Activated CD4-positive, CD25-positive, alpha-beta regulatory T cell (primary cell): Measurements from ENCODE around the gene EFCAB6.

Experiments
- DNase-seq, 4 experiments: peaks; one replicate each; lab custom pipeline; 2025; lab: John Stamatoyannopoulos, UW

The EFCAB6 gene

DNA sequence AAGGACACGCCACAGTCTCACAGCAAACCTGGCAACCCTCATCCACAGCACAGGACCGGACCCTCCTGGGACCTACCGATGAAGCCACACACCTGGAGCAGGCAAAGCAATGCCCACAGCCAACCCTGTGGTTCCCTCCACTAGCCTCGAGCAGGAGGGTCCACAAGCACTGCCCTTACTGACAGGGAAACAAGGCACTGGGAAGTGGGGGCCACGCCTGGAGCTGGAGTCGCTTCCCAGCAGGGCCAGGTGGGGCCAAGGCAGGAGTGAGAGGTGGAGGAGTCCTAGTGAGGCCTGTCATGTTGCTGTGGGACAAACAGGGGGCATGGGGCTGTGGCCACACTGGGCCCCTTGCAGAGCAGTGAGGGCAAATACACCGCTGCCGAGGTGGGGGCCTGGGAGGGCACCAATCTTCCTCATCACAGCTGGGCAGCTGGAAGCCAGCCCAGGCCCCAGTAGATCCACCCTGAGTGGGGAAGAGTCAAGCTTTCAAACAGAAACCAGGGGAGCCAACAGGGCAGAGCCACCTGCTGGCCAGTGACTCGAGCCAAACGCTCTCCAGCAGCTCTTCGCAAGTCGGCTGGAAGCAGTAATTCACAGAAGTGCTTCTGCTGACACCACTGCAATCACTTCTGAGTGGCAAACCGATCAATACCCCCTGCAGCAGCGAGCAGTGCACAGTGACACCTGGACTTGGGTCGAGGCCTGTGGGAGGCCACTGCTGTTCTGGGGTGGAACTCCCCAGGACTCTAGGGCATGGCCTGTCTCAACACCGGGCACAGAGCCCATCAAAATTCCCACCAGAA is 36.5 kb upstream of the EFCAB6 start:
- no peak for DNase-seq

GRCh38 chr22:43847376-43848289 is 35.5 kb upstream of the EFCAB6 start:
- no peak for DNase-seq

GRCh38 chr22:43846966-43847365 is 34.9 kb upstream of the EFCAB6 start:
- no peak for DNase-seq

DNA sequence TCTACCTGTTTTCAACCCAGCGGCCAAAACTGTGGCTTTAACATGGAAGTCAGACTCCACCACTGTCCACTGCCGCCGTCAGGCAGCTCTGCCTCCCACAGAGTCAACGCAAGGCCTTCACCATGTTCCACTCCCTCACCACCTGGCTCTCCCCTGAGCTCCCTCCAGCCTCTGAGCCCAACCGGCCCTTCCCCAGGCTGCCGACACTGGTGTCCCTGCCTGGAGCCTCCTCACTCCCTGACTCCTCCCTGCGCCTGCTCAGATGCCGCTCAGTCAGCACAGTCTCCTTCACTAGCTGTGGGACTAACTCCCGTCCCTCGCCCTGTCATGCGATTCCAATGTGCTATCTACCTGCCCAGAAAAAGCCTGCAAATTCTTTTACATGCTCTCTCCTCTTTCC is 33.9 kb upstream of the EFCAB6 start:
- DNase-seq, result no peak

DNA sequence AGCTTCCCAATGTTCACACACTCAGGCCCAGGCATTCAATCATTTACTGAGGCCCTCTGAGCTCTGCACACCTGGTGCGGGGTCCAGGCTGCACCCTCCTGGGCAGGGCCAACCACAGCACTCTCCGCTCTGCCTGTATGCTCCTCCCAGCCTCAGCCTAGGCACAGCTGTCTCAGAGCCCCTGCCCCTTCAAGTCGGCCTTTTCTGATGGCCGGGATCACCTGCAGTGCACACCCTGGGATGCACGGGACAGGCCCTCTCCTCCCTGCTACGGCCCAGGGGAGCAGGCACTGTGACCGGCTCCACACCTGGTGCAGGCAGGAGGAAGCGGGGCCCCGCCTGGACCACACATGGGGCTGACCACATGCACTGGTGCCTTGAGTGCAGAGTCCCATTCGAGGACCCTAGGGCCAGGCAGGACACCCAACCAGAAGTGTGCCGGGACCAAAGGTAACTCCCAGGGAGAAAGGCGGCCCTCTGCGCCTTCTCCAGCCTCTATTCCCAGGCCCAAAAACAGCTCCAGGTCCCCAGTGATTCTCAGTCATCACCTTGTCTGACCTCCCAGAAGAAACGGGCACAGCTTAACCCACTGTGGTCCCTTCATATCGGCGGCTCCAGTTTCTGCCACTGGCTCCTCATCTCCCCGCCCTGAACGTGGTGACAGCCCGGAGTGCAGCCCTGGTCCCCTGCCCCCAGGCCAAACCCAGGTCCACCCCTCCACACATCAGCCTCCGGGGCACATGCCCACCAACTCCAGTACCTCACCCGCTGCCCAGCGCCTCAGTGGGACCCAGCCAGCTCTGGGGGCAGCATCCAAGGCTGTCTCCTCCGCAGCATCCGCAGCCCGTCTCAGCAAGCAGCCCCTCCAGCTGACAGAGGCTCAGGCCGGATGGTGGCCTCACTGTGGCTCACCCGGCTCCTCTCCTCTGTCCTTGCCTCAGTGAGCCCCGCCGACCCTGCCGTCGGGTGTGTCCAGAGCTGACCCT is 32.7 kb upstream of the EFCAB6 start:
- DNase-seq, result no peak

- DNase-seq, result no peak
Observed at GRCh38 chr22:43843783-43844530, 31.9 kb upstream of the EFCAB6 start.

DNA sequence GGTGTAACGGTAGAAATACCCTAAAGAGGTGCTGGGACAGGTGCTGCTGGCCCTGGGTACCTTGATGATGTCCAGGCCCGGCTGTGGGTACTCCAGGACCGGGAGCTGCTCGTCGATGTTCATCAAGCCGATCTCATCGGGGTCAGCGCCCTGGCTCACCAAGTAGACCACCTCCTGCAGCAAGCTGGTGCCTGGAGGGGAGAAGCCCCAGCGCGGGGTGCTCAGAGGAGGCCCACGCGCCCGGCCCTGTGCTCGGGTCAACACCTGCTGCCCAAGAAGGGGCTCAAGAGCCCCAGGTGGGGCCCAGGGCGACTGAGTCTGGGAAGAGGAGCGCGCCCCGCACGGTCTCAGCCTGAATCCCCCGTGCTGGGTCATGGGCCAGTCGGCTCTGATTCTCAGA is 29.6 kb upstream of the EFCAB6 start:
- no peak for DNase-seq

DNA sequence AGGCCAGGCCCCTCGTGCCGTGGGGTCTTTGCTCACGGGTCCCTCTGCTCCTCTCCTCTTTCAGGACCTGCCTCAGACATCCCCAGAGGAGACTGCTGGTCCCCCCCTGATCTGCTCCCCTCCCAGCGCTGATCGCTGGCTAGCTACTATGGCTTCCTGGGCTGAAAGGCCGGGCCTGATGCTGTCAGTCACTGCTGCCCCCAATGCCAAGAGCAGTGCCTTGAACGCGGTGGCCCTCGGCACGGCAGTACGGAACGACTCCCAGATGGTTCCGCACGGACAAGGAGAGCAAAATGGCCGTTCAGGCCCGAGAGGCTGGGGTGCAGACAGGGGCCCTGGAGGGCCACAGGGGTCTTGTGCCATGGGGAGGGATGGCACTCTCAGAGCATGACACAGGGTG is 28.7 kb upstream of the EFCAB6 start:
- DNase-seq, result no peak

DNA sequence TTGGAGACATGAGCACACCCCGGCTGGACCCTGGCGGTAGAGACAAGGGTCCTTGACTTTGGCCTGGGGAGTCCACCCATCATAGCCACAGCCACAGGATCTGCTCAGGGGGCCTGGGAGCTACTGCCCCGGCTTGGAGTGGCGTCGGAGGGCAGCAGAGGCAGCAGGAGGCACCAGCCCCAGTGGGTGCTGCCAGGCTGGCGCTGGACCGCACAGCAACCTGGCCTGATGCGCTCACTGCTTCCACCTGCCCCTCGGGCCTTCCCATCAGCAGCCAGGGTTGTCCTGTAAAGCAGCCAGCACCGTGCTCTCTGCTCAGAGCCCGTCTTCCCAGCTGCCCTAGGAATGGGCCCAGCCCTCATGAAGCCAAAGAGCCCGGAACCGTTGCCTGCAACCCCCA is 28.3 kb upstream of the EFCAB6 start:
- DNase-seq, result no peak

DNA sequence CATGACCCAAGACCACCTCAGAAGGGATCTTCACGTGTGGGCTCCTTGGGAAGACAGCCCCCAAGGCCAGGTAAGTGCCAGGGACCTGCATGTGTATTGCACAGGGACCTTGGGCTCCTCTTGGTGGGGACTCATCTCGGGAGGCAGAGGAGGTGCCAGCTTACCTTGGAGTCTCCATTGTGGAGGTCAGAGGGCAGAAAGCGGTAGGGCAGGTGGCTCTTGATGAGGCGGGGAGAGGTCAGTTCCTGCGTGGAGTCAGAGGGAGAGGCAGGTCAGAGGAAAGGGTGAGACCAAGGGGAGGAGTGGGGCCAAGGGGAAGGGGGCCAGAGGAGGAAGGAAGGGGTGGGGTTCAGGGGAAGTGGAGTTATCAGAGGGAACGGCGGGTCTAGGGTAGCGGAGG is 27.7 kb upstream of the EFCAB6 start:
- DNase-seq, result no peak

DNA sequence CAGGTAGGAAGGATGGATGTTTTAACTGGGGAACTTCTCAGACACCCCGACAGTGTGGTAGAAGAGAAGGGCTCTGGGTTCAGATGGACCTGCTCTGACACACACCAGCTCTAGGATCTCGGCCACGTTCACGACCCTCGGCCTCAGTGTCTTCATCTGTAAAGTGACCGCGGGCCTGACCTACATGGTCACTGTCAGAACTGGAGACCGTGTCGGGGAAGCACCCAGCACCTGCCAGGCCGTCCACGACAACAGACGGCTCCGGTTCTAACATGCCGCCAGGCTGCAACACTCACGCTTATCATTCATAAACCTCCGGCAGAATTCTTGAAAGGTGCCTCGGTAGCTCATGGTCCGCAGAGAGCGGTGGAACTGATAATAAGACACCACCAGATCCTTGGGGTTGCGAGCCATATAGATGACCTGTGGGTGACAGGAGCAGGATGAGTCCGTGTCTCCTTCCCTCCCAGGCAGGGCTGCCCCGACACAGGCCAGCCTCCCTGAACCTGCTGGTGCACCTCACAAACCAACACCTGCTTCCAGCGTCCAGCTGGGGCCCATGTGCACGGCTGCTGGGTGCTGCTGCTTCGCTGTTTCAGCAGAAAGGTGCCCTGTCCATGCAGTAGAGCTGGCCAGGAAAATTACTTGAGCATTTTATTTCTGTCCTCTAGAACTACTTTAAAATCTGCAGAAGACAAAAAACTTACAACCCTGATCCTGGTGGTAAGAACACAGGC is 26.6 kb upstream of the EFCAB6 start:
- DNase-seq, result no peak

DNA sequence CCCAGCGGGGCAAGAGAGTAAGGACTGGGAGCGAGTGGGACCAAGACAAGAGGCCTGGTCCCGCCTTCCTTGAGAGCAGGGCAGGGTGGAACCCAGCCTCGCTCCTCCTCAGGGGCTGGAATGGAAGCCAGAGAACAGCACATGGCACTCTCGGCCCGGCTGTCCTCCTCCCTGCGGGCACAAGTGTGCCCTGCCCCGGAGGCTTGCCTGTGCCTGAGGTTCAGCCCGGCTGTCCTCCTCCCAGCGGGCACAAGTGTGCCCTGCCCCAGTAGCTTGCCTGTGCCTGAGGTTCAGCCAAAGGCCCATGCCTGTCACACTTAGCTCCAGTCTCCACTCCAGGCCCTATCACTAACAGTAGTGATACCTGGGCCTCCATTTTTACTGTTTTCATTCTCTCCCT is 26.1 kb upstream of the EFCAB6 start:
- no peak for DNase-seq

DNA sequence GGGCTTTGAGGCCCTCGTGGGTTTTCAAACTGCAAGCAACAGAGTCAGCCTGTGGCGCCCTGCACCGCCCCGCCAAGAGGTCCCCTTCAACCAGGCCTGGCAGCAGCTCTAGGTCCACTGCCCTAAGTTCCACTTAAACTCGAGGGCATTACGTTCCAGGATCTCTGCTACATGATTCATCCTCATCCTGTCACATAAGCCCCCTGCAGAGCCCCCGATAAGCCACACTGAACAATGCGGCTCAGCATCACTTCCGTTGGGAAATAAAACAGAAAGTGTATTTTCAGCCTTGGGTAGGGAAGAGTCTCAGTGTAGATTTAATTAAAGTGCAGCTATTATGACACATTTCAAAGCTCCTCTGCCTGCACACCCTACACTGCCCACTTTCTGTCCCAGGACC is 25.6 kb upstream of the EFCAB6 start:
- DNase-seq, result no peak

- DNase-seq, result no peak
Observed at GRCh38 chr22:43835736-43836135, 23.6 kb upstream of the EFCAB6 start.

DNA sequence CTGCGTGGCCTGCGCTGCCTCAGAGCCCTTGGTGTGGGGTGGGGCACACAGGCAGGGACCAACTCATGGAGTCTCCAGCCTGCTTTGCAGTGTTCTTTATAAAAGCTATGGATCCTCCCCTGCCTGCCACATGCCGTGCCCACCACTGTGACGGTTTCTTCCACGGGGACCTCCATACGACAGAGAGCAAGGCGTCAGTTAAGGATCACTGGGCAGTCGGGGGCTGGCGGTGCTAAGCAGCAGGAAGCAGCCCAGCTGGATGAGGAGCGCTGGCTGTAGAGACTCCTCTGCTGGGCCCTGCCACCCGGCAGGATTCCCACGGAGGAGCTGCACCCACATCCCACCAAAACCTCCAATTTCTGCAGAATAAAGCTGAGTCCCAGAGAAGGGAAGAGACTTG is 23.1 kb upstream of the EFCAB6 start:
- DNase-seq, result no peak

GRCh38 chr22:43833286-43834240 is 21.5 kb upstream of the EFCAB6 start:
- DNase-seq, result no peak

DNA sequence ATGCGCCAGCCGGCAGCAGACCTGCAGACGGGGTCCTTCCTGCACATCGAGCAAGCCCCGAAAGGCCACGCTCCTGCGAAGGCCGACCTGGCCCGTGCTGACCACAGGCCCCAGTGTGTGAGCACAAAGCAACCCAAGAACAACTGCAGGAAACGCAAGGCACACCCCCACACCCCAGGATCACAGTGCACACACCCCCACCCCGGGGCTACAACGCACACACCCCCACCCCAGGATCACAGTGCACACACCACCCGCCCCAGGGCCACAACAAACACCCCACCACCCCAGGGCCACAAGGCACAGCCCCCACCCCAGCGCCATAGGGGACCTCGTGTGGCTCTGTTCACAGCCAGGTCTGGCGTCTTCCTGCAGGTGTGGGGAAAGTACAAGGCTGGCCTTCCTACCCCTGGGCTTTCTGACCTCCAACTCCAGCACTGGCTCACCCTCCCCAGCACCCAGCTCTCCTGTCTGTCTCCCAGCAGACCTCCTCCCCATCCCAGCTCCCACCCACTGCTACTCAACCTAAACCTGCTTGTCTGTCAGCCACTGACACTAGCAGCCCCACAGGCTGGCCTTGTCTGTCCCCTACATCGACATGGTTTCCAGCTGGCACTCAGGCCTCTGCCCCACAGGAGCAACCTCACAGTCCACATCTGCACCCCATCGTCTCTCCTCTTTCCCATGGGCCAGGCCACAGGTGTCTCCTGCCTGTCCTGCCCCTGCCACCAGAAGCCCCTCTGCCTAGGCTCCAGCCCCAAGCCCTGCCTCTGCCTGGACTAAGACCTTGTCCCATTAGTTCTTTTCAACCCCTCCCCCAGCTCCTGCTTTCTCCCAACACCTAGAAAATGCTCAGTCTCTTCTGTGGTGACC is 20.5 kb upstream of the EFCAB6 start:
- no peak for DNase-seq
